HG02610 (cell line): ENCODE measurements around the gene ACSM5.

Source experiments
- ATAC-seq: cut with Tn5 transposase; IDR thresholded peaks from one replicate; pipeline ENCODE4 v1.9.1; 2021; ENCODE audit warnings: mild to moderate bottlenecking, moderate library complexity; ENCODE audit not compliant: unreplicated experiment

The ACSM5 gene

GRCh38 chr16:20409398-20410120 lies at the start of gene ACSM5:
Gene ACSM5 (plus strand): TSS chr16:20409534. CDS start chr16:20411485, 1,951 bp downstream.
- peak; percentile 26 for ATAC-seq

- ATAC-seq: no peak
Observed at GRCh38 chr16:20359997-20360396, 49.3 kb upstream of the ACSM5 start.

- no peak for ATAC-seq
Observed at GRCh38 chr16:20363191-20363590, 46.1 kb upstream of the ACSM5 start.

DNA sequence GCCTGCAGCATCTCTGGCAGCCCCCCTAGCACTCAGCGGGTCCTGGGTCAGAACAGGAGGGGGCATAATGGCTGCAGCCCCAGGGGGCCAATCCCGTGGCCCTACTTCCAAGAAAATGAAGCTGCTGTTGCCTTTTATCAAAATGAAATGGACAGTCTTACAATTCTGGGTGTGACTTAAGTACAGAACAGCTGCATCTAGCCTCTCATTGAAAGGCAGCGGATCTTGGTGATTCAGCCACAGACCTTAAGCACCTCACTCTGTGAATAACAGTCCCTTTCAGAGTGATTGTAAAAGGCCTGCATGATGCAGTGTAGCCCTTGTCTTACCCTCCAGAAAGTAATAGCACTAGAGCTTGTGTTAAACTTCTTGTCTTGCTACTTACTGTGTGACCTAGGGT lies 45.3 kb upstream of the ACSM5 start:
- ATAC-seq: no peak

DNA sequence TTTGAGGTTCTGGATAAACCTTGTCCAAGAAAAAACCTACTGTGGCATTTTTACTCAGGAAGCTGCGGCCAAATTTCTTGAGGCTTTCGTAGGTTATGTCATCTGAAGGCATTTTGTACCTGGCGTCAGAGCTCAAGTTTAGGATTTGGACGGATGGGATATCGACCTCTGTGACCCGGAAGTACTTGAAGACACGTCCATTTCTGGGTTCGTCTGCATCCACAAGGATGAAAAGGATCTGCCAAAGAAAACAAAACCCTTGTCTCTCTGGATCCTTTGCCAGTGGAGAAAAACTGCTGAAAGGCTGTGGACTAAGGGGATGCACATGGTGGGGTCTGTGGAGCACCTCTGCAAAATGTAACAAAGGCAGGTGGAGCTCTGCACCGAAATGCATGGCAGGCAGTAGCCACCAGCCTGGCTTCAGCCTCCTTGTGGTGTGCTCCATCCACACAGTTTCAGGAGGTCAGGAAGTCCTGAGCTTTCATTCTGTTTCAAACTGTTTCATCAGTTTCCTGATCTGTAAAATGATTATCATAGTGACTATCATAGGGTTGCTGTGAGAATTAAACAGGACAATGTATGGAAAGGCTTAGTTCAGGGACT lies 39.8 kb upstream of the ACSM5 start:
- no peak for ATAC-seq

- no peak for ATAC-seq
Observed at GRCh38 chr16:20372701-20373100, 36.6 kb upstream of the ACSM5 start.

DNA sequence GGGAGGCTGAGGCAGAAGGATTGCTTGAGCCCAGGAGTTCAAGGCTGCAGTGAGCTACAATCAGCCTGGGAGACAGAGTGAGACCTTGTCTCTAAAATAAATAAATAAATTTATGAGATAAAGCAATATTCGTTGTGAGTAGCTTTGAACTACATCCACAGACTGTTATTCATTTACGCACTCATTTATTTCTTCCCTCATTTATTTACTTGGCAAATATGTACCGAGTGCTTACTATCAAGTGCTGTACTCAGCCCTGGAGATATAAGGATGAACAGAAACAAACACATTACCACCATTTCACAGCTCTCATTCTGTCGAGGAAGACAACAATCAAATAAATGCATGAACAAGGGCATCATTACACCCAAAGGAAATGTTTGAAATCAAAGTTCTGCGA lies 32.2 kb upstream of the ACSM5 start:
- ATAC-seq: no peak

GRCh38 chr16:20380782-20381181 lies 28.6 kb upstream of the ACSM5 start:
- ATAC-seq: no peak

- ATAC-seq: no peak
Observed at GRCh38 chr16:20382202-20382948, 27.0 kb upstream of the ACSM5 start.

- ATAC-seq: no peak
Observed at GRCh38 chr16:20383106-20384029, 26.0 kb upstream of the ACSM5 start.

DNA sequence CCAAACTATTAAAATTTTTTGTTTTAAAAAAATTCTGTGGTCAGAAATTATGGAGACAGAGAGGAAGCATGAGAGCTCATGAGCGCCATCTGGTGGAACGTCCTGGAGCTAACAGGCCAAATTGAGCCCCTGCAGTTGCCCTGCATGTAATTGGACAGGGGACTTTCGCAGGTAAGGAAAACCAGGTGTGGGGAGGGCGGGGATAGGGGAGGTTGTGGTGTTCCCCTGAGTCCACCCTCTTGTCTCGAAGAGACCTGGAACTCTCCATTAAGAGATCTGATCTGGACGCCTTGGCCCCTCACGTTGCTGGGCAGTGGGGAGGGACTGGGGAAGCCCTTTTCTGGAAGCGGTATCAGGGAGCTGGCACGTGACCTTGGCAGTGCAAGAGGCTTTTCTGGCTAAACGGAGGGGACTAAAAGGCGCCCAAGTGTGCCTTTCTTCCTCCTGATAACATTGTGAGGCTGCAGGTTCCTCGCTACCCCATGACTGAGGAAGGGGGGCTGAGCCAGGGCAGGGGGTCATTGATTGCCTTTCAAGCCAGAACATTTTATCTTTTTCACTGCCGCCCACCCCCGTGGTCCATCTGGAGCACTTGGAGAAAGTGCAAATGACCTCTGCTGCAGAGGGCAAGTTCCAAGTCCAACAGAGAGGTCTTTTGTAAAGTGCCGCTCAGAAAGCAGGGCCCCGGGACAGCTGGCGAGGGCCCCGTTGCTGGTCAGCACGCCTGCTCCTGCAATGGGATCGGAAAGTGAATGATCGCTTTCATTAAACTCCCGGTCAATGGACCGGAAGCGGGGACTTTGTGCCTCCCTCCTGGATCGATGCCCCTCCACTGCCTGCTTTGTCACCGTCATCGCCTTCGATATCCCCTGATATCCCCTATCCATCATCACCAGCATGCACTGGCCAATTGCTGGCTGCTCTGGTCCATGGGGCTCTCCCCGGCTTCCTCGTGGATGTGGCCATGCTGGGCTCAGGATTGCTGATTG lies 23.2 kb upstream of the ACSM5 start:
- no peak for ATAC-seq

DNA sequence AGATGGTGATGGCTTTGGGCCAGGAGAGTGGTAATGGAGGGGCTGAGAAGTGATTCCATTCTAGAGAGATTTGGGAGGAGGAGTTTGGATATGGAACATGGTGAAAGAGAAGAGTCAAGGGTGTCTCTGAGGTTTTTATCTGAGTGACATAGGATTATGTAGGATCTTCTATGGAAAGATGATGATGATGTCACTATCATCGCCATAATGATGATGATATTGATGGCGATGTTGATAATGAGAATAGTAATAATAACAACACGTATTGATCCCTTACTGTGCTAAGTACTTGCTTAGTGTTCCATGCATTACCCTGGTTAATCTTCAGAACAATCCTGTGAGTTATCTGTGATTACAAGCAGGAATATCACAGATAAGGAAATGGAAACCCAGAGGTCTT lies 21.4 kb upstream of the ACSM5 start:
- ATAC-seq: no peak

GRCh38 chr16:20388854-20389253 lies 20.5 kb upstream of the ACSM5 start:
- ATAC-seq: no peak

DNA sequence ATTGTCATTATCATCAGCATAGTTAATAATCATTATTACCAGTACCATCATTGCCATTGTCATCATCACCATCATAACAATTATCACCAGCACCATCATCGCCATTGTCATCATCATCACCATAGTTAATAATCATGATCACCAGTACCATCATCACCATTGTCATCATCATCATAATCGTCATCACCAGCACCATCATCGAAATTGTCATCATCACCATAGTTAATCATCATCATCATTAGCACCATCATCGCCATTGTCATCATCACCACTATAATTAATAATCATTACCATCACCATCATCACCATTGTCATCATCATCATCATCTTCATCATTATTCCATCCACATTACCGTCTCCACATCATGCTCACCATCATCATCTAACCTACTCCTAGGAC lies 18.3 kb upstream of the ACSM5 start:
- no peak for ATAC-seq

GRCh38 chr16:20393801-20394577 lies 15.3 kb upstream of the ACSM5 start:
- ATAC-seq: no peak

- no peak for ATAC-seq
Observed at GRCh38 chr16:20395946-20396345, 13.4 kb upstream of the ACSM5 start.

- no peak for ATAC-seq
Observed at GRCh38 chr16:20396846-20397467, 12.4 kb upstream of the ACSM5 start.

DNA sequence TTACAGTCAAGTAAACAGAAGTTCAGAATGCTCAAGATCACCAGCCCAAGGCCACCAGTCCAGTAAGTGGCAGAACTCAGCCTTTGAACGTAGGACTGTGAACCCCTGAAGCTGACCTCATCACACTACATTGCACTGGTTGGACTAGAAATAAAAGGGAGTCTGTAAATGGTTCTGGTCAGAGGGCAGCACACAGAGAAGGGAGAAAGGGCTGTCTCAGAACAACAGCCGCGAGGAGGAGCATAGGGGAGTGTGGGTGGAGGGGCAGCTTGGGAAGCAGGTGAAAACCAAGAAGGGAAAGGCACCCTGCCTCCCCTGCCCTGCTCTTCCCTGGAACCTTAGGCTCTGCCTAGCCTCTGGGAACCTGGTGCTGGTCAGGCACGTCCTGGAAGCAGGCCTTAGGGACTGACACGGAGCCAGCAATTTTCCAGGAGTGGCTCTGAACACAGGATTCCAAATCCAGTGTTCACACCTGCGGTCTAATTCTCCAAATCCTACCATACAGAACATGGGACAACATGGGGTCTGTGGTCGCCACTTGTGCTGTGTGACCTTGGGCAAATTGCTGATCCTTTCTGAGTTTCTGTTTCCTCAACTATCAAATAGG lies 11.8 kb upstream of the ACSM5 start:
- no peak for ATAC-seq
